ENCODE measurements around the gene PLEKHA7.

GRCh38 chr11:16959602-16960001 is 54.6 kb downstream of the PLEKHA7 start:
- TF ChIP-seq CTCF (conservative IDR thresholded peaks at IDR 0.05; ENCODE audit: low read depth, low read length), result no peak
- no peak for TF ChIP-seq EZH2 (IDR thresholded peaks at IDR 0.05; ENCODE audit: low read length, unreplicated experiment)

All from PC-3 (cell line).